Measurements from ENCODE around the gene MATCAP1.

MATCAP1 gene

DNA sequence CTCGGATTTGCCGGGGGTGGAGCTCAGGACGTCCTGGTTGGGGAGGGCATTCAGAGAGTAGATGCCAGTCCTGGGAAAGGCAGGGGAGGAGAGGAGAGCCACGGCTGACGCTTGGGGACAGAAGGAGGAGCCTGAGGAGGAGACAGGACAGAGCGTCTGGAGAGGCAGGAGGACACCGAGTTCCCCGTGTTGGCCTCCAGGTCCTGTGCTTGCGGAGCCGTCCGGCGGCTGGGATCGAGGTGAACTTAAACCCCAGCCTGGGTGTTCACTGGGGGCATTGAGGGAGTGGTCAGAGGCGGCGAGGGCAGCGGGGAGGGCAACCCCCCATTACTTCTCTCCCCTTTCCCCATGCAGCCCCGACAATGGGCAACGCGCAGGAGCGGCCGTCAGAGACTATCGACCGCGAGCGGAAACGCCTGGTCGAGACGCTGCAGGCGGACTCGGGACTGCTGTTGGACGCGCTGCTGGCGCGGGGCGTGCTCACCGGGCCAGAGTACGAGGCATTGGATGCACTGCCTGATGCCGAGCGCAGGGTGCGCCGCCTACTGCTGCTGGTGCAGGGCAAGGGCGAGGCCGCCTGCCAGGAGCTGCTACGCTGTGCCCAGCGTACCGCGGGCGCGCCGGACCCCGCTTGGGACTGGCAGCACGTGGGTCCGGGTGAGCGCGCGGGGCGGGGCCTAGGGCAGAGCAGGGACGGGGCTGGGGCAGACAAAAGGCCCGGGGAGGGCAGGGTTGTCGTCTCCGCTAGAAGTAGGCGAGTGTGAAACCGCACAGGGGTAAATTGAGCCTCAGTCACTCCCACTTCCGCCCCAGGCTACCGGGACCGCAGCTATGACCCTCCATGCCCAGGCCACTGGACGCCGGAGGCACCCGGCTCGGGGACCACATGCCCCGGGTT, 9.7 kb downstream of the MATCAP1 start:
- TF ChIP-seq, protein P1, sequence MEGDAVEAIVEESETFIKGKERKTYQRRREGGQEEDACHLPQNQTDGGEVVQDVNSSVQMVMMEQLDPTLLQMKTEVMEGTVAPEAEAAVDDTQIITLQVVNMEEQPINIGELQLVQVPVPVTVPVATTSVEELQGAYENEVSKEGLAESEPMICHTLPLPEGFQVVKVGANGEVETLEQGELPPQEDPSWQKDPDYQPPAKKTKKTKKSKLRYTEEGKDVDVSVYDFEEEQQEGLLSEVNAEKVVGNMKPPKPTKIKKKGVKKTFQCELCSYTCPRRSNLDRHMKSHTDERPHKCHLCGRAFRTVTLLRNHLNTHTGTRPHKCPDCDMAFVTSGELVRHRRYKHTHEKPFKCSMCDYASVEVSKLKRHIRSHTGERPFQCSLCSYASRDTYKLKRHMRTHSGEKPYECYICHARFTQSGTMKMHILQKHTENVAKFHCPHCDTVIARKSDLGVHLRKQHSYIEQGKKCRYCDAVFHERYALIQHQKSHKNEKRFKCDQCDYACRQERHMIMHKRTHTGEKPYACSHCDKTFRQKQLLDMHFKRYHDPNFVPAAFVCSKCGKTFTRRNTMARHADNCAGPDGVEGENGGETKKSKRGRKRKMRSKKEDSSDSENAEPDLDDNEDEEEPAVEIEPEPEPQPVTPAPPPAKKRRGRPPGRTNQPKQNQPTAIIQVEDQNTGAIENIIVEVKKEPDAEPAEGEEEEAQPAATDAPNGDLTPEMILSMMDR (IDR thresholded peaks at IDR 0.05; ENCODE audit: low read depth, low read length), result peak; percentile 29
- in situ Hi-C loops (cut with HindIII; ENCODE audit: low sequenced_read_pairs), result no loop called here
- DNase-seq (ENCODE audit: low read depth, low spot score), result peak; percentile 82
- H3K4me3 ChIP-seq (ENCODE audit: low read depth, low read length), result peak overlapping the region; percentile 30

DNA sequence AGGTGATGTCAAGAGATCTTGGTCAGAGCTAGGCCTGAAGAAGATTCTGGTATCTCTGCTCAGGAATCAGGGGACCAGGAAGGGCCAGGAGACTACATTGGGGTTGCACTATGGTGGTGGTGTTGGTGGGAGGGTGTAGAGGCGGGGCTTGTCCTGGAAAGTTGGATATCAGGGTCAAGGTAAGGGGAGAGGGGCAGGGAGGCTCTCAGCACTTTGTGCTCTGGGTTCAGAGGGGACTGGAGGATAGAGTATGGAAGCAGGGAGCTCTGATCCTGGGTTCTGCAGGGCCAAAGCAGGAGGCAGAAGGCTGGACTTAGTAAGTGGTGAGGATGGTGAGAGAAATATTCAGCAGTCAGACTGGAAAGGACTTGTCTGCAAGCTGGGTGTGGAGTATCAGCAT, 10.4 kb downstream of the MATCAP1 start:
- in situ Hi-C loops (cut with HindIII; ENCODE audit: low sequenced_read_pairs), result no loop called here
- TF ChIP-seq, protein P1 (IDR thresholded peaks at IDR 0.05; ENCODE audit: low read depth, low read length), result no peak
- no peak for DNase-seq (ENCODE audit: low read depth, low spot score)
- H3K4me3 ChIP-seq (ENCODE audit: low read depth, low read length), result no peak overlapping the region

- no peak for DNase-seq (ENCODE audit: low read depth, low spot score)
- in situ Hi-C loops (cut with HindIII; ENCODE audit: low sequenced_read_pairs), result no loop called here
- TF ChIP-seq, protein P1 (IDR thresholded peaks at IDR 0.05; ENCODE audit: low read depth, low read length), result no peak
- peak overlapping the region; percentile 46 for H3K4me3 ChIP-seq (ENCODE audit: low read depth, low read length)
Observed at GRCh38 chr16:67170949-67171649, 12.7 kb downstream of the MATCAP1 start.

GRCh38 chr16:67170168-67170948, 13.4 kb downstream of the MATCAP1 start, which contains the start of gene NOL3:
Gene NOL3, plus strand, starts transcription at chr16:67170538.
- TF ChIP-seq, protein P1 (IDR thresholded peaks at IDR 0.05; ENCODE audit: low read depth, low read length), result no peak
- DNase-seq (ENCODE audit: low read depth, low spot score), result peak; percentile 86
- in situ Hi-C loops (cut with HindIII; ENCODE audit: low sequenced_read_pairs), result no loop called here

GRCh38 chr16:67169642-67170167, 14.1 kb downstream of the MATCAP1 start:
- DNase-seq (ENCODE audit: low read depth, low spot score), result no peak
- in situ Hi-C loops (cut with HindIII; ENCODE audit: low sequenced_read_pairs), result no loop called here
- H3K4me3 ChIP-seq (ENCODE audit: low read depth, low read length), result peak overlapping the region; percentile 46
- TF ChIP-seq, protein P1 (IDR thresholded peaks at IDR 0.05; ENCODE audit: low read depth, low read length), result peak; percentile 71

More at GRCh38 chr16:67170168-67170948, 13.4 kb downstream of the MATCAP1 start, which contains the start of gene NOL3:
- peak within 1 kb of the TSS; percentile 46 for H3K4me3 ChIP-seq (ENCODE audit: low read depth, low read length)

GRCh38 chr16:67169011-67169451, 14.7 kb downstream of the MATCAP1 start:
- TF ChIP-seq, protein P1 (IDR thresholded peaks at IDR 0.05; ENCODE audit: low read depth, low read length), result no peak
- in situ Hi-C loops (cut with HindIII; ENCODE audit: low sequenced_read_pairs), result no loop called here

More at GRCh38 chr16:67169011-67169451, 14.7 kb downstream of the MATCAP1 start:
- no peak overlapping the region for H3K4me3 ChIP-seq (ENCODE audit: low read depth, low read length)
- DNase-seq (ENCODE audit: low read depth, low spot score), result no peak
